HepG2 (cell line): ENCODE results near the gene CCDC97. TPM values are rescaled to one million over a fixed set of nuclear protein-coding genes. Genes with fewer than 3 reads are reported as not detected.

Source experiments
- CCDC6 ChIP-seq: sonication (generic); formaldehyde crosslinking; IDR thresholded peaks from 2 replicates; pipeline ENCODE4 v1.8.1; 2022; ENCODE audit warnings: mild to moderate bottlenecking, missing genetic modification reagents, moderate library complexity
- KAT7 ChIP-seq: IDR thresholded peaks from 2 replicates; pipeline ENCODE4 v1.6.1; 2018; ENCODE audit warnings: borderline replicate concordance, missing compliant biosample characterization
- MAFK ChIP-seq, 2 experiments: IDR thresholded peaks in 1 of 2; conservative IDR thresholded peaks in 1 of 2; 2 replicates each; pipeline ENCODE4 v1.6.1; 2011; ENCODE audit warnings: improper control_type of control experiment in 2 of 2, low read length in 2 of 2
- NR2F6 ChIP-seq, 2 experiments: IDR thresholded peaks; 2 replicates each; pipeline ENCODE4 v1.6.1; 2016; ENCODE audit warnings: antibody characterized with exemption in 1 of 2, mild to moderate bottlenecking in 1 of 2
- PTBP1 ChIP-seq: fragments of 200-400 bp; formaldehyde crosslinking; IDR thresholded peaks from 2 replicates; pipeline ENCODE4 v1.6.1; 2018; ENCODE audit warnings: low read length, low read depth; ENCODE audit not compliant: poor library complexity, severe bottlenecking
- RAD51 ChIP-seq: fragments of 450-650 bp; IDR thresholded peaks from 2 replicates; pipeline ENCODE4 v1.6.1; 2016; ENCODE audit warnings: borderline replicate concordance
- RELA ChIP-seq: sonication (generic); formaldehyde crosslinking; IDR thresholded peaks from 2 replicates; pipeline ENCODE4 v1.4.0; 2020; ENCODE audit warnings: missing genetic modification reagents
- SIX4 ChIP-seq: sonication (generic); formaldehyde crosslinking; IDR thresholded peaks from 2 replicates; pipeline ENCODE4 v1.4.0; 2020; ENCODE audit warnings: missing genetic modification reagents
- TBX3 ChIP-seq: fragments of 450-650 bp; IDR thresholded peaks from 2 replicates; pipeline ENCODE4 v1.6.1; 2017; ENCODE audit warnings: antibody characterized with exemption, mild to moderate bottlenecking, inconsistent platforms, borderline replicate concordance
- TCF7 ChIP-seq: sonication (generic); IDR thresholded peaks from 2 replicates; pipeline ENCODE4 v1.6.1; 2016; ENCODE audit warnings: antibody characterized with exemption, low read depth
- ZBED4 ChIP-seq: sonication (generic); formaldehyde crosslinking; IDR thresholded peaks from 2 replicates; pipeline ENCODE4 v1.4.0; 2020; ENCODE audit warnings: missing genetic modification reagents, borderline replicate concordance
- ZBTB42 ChIP-seq: sonication (generic); formaldehyde crosslinking; IDR thresholded peaks from 2 replicates; pipeline ENCODE4 v1.5.0; 2020; ENCODE audit warnings: mild to moderate bottlenecking, missing genetic modification reagents
- ZFYVE20 ChIP-seq: sonication (generic); formaldehyde crosslinking; IDR thresholded peaks from 2 replicates; pipeline ENCODE4 v1.8.0; 2023; ENCODE audit warnings: low read depth, mild to moderate bottlenecking, moderate library complexity, missing genetic modification reagents, borderline replicate concordance
- ZKSCAN1 ChIP-seq: fragments of 150-350 bp; IDR thresholded peaks from 2 replicates; pipeline ENCODE4 v1.6.1; 2014; ENCODE audit warnings: low read length
- ZNF251 ChIP-seq: sonication (generic); formaldehyde crosslinking; IDR thresholded peaks from 2 replicates; pipeline ENCODE4 v1.9.0; 2021; ENCODE audit warnings: mild to moderate bottlenecking, missing genetic modification reagents
- ZNF253 ChIP-seq: sonication (generic); formaldehyde crosslinking; IDR thresholded peaks from 2 replicates; pipeline ENCODE4 v1.8.0; 2022; ENCODE audit warnings: mild to moderate bottlenecking, missing genetic modification reagents, borderline replicate concordance
- ZNF598 ChIP-seq: sonication (generic); formaldehyde crosslinking; IDR thresholded peaks from 2 replicates; pipeline ENCODE4 v1.5.1; 2020; ENCODE audit warnings: mild to moderate bottlenecking, missing genetic modification reagents, borderline replicate concordance
- ZNF773 ChIP-seq: sonication (generic); formaldehyde crosslinking; IDR thresholded peaks from 2 replicates; pipeline ENCODE4 v1.4.0; 2020; ENCODE audit warnings: missing genetic modification reagents, borderline replicate concordance
- ZZZ3 ChIP-seq: sonication (generic); formaldehyde crosslinking; IDR thresholded peaks from 2 replicates; pipeline ENCODE4 v1.4.0; 2020; ENCODE audit warnings: missing genetic modification reagents, mild to moderate bottlenecking, borderline replicate concordance
- polyA plus RNA-seq, 8 experiments: library from polyadenylated mRNA; depleted of rRNA in 3 of 8; stranded (reverse) in 7 of 8; unstranded in 1 of 8; fragments of >200 nt; fragmentation: Illumina TruSeq in 4 of 8; extraction: Trizol in 4 of 8; gene quantifications; 2 replicates each; pipeline versions ENCODE4 v1.2.1 to v1.2.3, GENCODE V29; 2011 to 2016; ENCODE audit warnings: low read depth in 4 of 8, missing spikeins in 1 of 8, mixed read lengths in 1 of 8; ENCODE audit not compliant: insufficient read depth in 1 of 8
- total RNA-seq, 5 experiments: library from RNA; depleted of rRNA; stranded (reverse); fragments of >200 nt; fragmentation: Illumina TruSeq; extraction: Trizol; gene quantifications; 2 replicates each; pipeline ENCODE4 v1.2.3, GENCODE V29; 2016; ENCODE audit warnings: low read depth in 1 of 5
- TF ChIP-seq, protein P1 (sequence below): sonication (generic); formaldehyde crosslinking; IDR thresholded peaks from 2 replicates; pipeline ENCODE4 v1.8.0; 2022; ENCODE audit warnings: mild to moderate bottlenecking, missing genetic modification reagents, moderate library complexity
- TF ChIP-seq, protein P2 (sequence below): IDR thresholded peaks from 2 replicates; pipeline ENCODE4 v1.6.1; 2016; ENCODE audit warnings: missing compliant biosample characterization, missing genetic modification reagents, borderline replicate concordance
- TF ChIP-seq, protein P3 (sequence below): sonication (generic); formaldehyde crosslinking; IDR thresholded peaks from 2 replicates; pipeline ENCODE4 v1.4.0; 2020; ENCODE audit warnings: missing genetic modification reagents

CCDC97 gene
- total and polyA plus RNA-seq, 2 of the 13 experiments (the other 11 are each of a cell fraction or from before 2014, with no cell fraction given), result 6.2 to 7.3 TPM

GRCh38 chr19:41324921-41325639 lies 15.1 kb downstream of the CCDC97 start (continued):
- TF ChIP-seq CCDC6, result no peak
- TF ChIP-seq RELA (CRISPR knock-in tag), result no peak
- no peak for TF ChIP-seq ZNF773 (CRISPR knock-in tag)
- peak; percentile 80; the same call in 1 of the 2 replicates for TF ChIP-seq TBX3
- TF ChIP-seq ZZZ3 (CRISPR knock-in tag), result no peak
- TF ChIP-seq KAT7 (CRISPR knock-in tag), result no peak
- TF ChIP-seq PTBP1, result no peak
- no peak for TF ChIP-seq ZNF253 (CRISPR knock-in tag)
- TF ChIP-seq ZFYVE20, result no peak
- TF ChIP-seq ZKSCAN1, result no peak
- TF ChIP-seq, protein P1, sequence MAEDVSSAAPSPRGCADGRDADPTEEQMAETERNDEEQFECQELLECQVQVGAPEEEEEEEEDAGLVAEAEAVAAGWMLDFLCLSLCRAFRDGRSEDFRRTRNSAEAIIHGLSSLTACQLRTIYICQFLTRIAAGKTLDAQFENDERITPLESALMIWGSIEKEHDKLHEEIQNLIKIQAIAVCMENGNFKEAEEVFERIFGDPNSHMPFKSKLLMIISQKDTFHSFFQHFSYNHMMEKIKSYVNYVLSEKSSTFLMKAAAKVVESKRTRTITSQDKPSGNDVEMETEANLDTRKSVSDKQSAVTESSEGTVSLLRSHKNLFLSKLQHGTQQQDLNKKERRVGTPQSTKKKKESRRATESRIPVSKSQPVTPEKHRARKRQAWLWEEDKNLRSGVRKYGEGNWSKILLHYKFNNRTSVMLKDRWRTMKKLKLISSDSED (CRISPR knock-in tag), result no peak
- no peak for TF ChIP-seq SIX4 (CRISPR knock-in tag)
- TF ChIP-seq ZBED4 (CRISPR knock-in tag), result no peak
- TF ChIP-seq, protein P2, sequence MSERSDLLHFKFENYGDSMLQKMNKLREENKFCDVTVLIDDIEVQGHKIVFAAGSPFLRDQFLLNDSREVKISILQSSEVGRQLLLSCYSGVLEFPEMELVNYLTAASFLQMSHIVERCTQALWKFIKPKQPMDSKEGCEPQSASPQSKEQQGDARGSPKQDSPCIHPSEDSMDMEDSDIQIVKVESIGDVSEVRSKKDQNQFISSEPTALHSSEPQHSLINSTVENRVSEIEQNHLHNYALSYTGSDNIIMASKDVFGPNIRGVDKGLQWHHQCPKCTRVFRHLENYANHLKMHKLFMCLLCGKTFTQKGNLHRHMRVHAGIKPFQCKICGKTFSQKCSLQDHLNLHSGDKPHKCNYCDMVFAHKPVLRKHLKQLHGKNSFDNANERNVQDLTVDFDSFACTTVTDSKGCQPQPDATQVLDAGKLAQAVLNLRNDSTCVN (CRISPR knock-in tag), result no peak; the same call in 1 of the 2 replicates
- no peak for TF ChIP-seq ZNF598 (CRISPR knock-in tag)
- TF ChIP-seq TCF7, result no peak
- no peak for TF ChIP-seq RAD51
- no peak; a peak in 1 of 4 replicates for TF ChIP-seq MAFK (conservative IDR thresholded peaks at IDR 0.05 in 1 of 2, IDR thresholded peaks at IDR 0.05 in 1 of 2; ENCODE audit: low read length in 2 of 2)
- TF ChIP-seq NR2F6 (IDR thresholded peaks at IDR 0.05), result peak; percentile 25; the same call in 1 of the 2 replicates
- TF ChIP-seq NR2F6 (CRISPR knock-in tag; IDR thresholded peaks at IDR 0.05), result peak; percentile 66
- no peak for TF ChIP-seq ZNF251 (CRISPR knock-in tag)
- TF ChIP-seq ZBTB42 (CRISPR knock-in tag), result no peak
- TF ChIP-seq, protein P3, sequence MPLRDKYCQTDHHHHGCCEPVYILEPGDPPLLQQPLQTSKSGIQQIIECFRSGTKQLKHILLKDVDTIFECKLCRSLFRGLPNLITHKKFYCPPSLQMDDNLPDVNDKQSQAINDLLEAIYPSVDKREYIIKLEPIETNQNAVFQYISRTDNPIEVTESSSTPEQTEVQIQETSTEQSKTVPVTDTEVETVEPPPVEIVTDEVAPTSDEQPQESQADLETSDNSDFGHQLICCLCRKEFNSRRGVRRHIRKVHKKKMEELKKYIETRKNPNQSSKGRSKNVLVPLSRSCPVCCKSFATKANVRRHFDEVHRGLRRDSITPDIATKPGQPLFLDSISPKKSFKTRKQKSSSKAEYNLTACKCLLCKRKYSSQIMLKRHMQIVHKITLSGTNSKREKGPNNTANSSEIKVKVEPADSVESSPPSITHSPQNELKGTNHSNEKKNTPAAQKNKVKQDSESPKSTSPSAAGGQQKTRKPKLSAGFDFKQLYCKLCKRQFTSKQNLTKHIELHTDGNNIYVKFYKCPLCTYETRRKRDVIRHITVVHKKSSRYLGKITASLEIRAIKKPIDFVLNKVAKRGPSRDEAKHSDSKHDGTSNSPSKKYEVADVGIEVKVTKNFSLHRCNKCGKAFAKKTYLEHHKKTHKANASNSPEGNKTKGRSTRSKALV, result no peak
